Measurements from ENCODE around the gene SPINK4. TPM values are rescaled to one million over a fixed set of nuclear protein-coding genes. Genes with fewer than 3 reads are reported as not detected.

Gene SPINK4
- total RNA-seq, 2 donors from 2014 or later = not detected

- no peak for TF ChIP-seq CTCF (IDR thresholded peaks at IDR 0.05)
- Histone ChIP-seq H3K36me3 (peaks cover 96% of the 10 kb centered on the region), H3K9me3 (no peaks in the 10 kb centered on the region), H3K27me3 (no peaks in the 10 kb centered on the region), H3K4me1 (no peaks in the 10 kb centered on the region), H3K27ac (no peak overlapping the region), H3K4me3 (no peak overlapping the region)
- DNase-seq (ENCODE audit: low spot score) = no peak
Measured at GRCh38 chr9:33273972-33274328, 34.0 kb downstream of the SPINK4 start.

- TF ChIP-seq CTCF (IDR thresholded peaks at IDR 0.05) = no peak
- Histone ChIP-seq H3K4me3 (no peak overlapping the region), H3K36me3 (peaks cover 92% of the 10 kb centered on the region), H3K27ac (no peak overlapping the region), H3K27me3 (no peaks in the 10 kb centered on the region), H3K4me1 (no peaks in the 10 kb centered on the region), H3K9me3 (no peaks in the 10 kb centered on the region)
- peak; percentile 13 for DNase-seq (ENCODE audit: low spot score)
Measured at GRCh38 chr9:33277484-33277883, 37.5 kb downstream of the SPINK4 start.

DNA sequence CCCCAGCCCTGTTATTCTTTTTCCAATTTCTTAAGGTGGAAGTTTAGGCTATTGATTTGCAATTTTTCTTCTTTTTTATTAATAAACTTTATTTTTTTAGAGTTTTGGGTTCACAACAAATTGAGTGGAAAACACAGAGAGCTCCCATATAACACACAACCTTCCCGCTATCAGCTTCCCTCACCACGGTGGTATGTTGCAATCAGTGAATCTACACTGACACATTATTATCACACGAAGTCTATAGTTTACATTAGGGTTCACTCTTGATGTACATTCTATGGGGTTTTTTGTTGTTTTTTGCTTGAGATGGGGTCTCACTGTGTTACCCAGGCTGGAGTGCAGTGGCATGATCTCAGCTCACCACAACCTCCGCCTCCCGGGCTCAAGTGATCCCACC lies 45.5 kb downstream of the SPINK4 start:
- Histone ChIP-seq H3K36me3 (peaks cover 29% of the 10 kb centered on the region), H3K4me1 (peaks cover 0 to 16% of the 10 kb centered on the region in 2 donors), H3K27ac (no peak overlapping the region), H3K4me3 (no peak overlapping the region), H3K9me3 (no peaks in the 10 kb centered on the region), H3K27me3 (no peaks in the 10 kb centered on the region)
- DNase-seq (ENCODE audit: low spot score) = no peak
- no peak for TF ChIP-seq CTCF (IDR thresholded peaks at IDR 0.05)

DNA sequence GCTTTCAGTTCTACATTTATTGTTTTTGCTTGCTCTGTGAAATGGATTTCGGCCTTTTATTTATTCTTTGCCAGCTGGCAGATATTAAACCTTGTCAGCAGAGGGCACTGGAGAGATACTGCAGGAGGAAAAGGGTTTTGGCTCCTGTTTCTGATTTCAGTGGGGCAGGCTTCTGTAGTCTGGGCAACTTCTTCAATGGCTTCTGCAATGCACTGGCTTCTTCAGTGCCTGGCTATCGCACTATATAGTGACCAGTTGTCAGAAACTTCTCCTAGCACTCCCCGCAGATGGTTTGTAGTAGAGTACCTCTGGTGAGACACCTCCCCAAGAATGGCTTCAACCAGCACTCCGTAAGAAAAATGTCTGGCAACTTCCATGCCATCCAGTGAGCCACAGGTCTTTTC lies 47.1 kb downstream of the SPINK4 start:
- TF ChIP-seq CTCF (IDR thresholded peaks at IDR 0.05) = peak; percentile 52 to 74
- H3K4me1 ChIP-seq = peaks cover 0 to 26% of the 10 kb centered on the region in 2 donors
- H3K27ac ChIP-seq = peak overlapping the region in 1 of 2 donors; percentile 30
- no peak for DNase-seq (ENCODE audit: low spot score)
- no peak overlapping the region for H3K4me3 ChIP-seq
- H3K36me3 ChIP-seq = peaks cover 16% of the 10 kb centered on the region
- H3K9me3 ChIP-seq = no peaks in the 10 kb centered on the region
- H3K27me3 ChIP-seq = no peaks in the 10 kb centered on the region

- peaks cover 5% of the 10 kb centered on the region for H3K36me3 ChIP-seq
- no peaks in the 10 kb centered on the region for H3K27me3 ChIP-seq
- no peaks in the 10 kb centered on the region for H3K9me3 ChIP-seq
- TF ChIP-seq CTCF (IDR thresholded peaks at IDR 0.05) = no peak
- no peak for DNase-seq (ENCODE audit: low spot score)
- H3K27ac ChIP-seq = peak overlapping the region in 1 of 2 donors; percentile 96
- H3K4me1 ChIP-seq = peaks cover 0 to 38% of the 10 kb centered on the region in 2 donors
- no peak overlapping the region for H3K4me3 ChIP-seq
Measured at GRCh38 chr9:33288235-33288634, 48.3 kb downstream of the SPINK4 start.

DNA sequence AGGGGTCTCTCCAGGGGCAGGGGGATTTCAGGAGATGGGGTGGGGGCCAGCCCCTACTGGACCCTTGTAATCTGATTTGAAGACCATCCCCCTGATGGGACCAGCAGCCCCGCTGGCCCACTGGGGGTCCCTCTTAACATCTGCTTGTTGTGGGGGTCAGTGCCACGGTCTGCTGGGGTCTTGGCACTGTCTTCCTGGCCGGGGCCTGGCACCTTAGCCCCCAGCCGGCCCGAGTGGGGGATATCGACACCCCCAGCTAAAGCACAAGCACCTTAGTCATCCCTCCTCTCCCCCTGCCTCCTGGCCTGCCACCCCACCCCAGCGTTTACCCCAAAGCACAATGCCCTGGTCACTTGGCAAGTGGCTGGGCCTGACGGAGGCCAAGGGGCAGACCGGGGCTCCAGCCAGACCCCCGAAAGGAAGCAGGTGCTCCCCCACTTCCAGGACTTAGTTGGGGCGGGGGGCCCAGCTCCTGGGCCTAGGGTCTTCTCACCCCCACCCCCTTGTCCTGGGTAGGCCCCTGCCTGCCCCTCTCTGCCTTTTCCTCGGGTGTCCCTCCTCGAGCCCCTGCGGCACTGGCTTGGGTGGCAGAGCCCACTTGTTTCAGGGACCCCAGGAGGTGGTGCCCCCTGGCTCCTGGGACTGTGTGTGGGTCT lies 49.0 kb downstream of the SPINK4 start:
- Histone ChIP-seq H3K4me1 (peaks cover 0 to 45% of the 10 kb centered on the region in 2 donors), H3K4me3 (peak overlapping the region in 1 of 2 donors; percentile 74), H3K9me3 (no peaks in the 10 kb centered on the region), H3K27ac (peak overlapping the region; percentile 96 to 98), H3K36me3 (no peaks in the 10 kb centered on the region), H3K27me3 (no peaks in the 10 kb centered on the region)
- no peak for DNase-seq (ENCODE audit: low spot score)
- TF ChIP-seq CTCF (IDR thresholded peaks at IDR 0.05) = no peak
